Ishikawa (cell line): ENCODE data around the gene C1orf50.

Source experiments
- CEBPB ChIP-seq: IDR thresholded peaks from 2 replicates; pipeline ENCODE4 v1.6.1; 2012
- CREB1 ChIP-seq: IDR thresholded peaks from 2 replicates; pipeline ENCODE4 v1.6.1; 2012; ENCODE audit warnings: low read depth
- EGR1 ChIP-seq: IDR thresholded peaks from 2 replicates; pipeline ENCODE4 v1.6.1; 2012
- EP300 ChIP-seq: IDR thresholded peaks from 2 replicates; pipeline ENCODE4 v1.6.1; 2012; ENCODE audit warnings: borderline replicate concordance
- FOXM1 ChIP-seq: IDR thresholded peaks from 2 replicates; pipeline ENCODE4 v1.6.1; 2012; ENCODE audit warnings: low read depth, borderline replicate concordance
- NFIC ChIP-seq: IDR thresholded peaks from 2 replicates; pipeline ENCODE4 v1.6.1; 2012
- RAD21 ChIP-seq: IDR thresholded peaks from 2 replicates; pipeline ENCODE4 v1.6.1; 2012; ENCODE audit warnings: low read depth
- TAF1 ChIP-seq: IDR thresholded peaks from 2 replicates; pipeline ENCODE4 v1.6.1; 2012; ENCODE audit warnings: low read depth, mild to moderate bottlenecking
- TCF12 ChIP-seq: IDR thresholded peaks from 2 replicates; pipeline ENCODE4 v1.6.1; 2012; ENCODE audit warnings: low read depth
- TEAD4 ChIP-seq: IDR thresholded peaks from 2 replicates; pipeline ENCODE4 v1.6.1; 2012
- YY1 ChIP-seq: IDR thresholded peaks from 2 replicates; pipeline ENCODE4 v1.6.1; 2012; ENCODE audit warnings: low read depth
- ZBTB7A ChIP-seq: IDR thresholded peaks from 2 replicates; pipeline ENCODE4 v1.6.1; 2012; ENCODE audit warnings: low read depth
- TF ChIP-seq, protein P1 (sequence below): IDR thresholded peaks from 2 replicates; pipeline ENCODE4 v1.6.1; 2012
- TF ChIP-seq, protein P2 (sequence below): IDR thresholded peaks from 2 replicates; pipeline ENCODE4 v1.6.1; 2012; ENCODE audit warnings: low read depth, mild to moderate bottlenecking
- TF ChIP-seq, protein P3 (sequence below): IDR thresholded peaks from 2 replicates; pipeline ENCODE4 v1.6.1; 2012

C1orf50 gene

DNA sequence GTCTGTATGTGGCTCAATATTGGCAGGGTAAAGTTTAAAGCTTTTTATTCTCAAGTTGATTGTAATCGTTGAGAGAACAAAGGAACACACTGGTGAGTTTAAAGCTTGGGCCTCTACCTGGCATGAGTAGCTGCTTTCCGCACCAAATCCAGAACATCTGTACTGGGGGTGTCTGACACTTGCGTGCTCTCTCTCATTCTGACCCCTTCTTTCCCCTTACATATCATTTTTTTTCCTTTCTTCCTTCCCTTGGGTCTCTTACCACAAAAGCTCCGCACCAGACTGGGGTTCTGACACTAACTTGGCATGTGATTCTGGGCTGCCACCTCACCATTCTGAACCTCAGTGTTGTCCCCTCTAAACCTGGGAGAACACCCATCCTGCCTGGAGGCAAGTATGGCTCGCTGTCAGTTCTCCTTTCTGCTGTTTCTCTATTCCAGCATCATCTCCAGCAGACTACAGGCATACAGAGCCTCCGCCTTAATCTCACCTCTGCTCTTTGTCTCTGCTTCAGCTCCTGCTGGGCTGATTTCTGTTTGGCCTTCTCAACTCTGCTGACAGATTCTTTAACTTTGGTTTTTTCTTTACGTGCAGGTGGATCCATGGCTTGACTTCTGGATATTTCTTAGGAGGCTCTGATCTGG lies 49.0 kb downstream of the C1orf50 start:
- TF ChIP-seq FOXM1, result no peak
- TF ChIP-seq, protein P1, sequence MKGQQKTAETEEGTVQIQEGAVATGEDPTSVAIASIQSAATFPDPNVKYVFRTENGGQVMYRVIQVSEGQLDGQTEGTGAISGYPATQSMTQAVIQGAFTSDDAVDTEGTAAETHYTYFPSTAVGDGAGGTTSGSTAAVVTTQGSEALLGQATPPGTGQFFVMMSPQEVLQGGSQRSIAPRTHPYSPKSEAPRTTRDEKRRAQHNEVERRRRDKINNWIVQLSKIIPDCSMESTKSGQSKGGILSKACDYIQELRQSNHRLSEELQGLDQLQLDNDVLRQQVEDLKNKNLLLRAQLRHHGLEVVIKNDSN, result no peak
- TF ChIP-seq CEBPB, result no peak
- TF ChIP-seq TEAD4, result no peak
- no peak for TF ChIP-seq RAD21
- no peak for TF ChIP-seq NFIC
- TF ChIP-seq TCF12, result no peak
- TF ChIP-seq EP300, result no peak
- TF ChIP-seq EGR1, result no peak
- no peak for TF ChIP-seq CREB1
- TF ChIP-seq YY1, result no peak
- no peak for TF ChIP-seq ZBTB7A
- TF ChIP-seq, protein P2, sequence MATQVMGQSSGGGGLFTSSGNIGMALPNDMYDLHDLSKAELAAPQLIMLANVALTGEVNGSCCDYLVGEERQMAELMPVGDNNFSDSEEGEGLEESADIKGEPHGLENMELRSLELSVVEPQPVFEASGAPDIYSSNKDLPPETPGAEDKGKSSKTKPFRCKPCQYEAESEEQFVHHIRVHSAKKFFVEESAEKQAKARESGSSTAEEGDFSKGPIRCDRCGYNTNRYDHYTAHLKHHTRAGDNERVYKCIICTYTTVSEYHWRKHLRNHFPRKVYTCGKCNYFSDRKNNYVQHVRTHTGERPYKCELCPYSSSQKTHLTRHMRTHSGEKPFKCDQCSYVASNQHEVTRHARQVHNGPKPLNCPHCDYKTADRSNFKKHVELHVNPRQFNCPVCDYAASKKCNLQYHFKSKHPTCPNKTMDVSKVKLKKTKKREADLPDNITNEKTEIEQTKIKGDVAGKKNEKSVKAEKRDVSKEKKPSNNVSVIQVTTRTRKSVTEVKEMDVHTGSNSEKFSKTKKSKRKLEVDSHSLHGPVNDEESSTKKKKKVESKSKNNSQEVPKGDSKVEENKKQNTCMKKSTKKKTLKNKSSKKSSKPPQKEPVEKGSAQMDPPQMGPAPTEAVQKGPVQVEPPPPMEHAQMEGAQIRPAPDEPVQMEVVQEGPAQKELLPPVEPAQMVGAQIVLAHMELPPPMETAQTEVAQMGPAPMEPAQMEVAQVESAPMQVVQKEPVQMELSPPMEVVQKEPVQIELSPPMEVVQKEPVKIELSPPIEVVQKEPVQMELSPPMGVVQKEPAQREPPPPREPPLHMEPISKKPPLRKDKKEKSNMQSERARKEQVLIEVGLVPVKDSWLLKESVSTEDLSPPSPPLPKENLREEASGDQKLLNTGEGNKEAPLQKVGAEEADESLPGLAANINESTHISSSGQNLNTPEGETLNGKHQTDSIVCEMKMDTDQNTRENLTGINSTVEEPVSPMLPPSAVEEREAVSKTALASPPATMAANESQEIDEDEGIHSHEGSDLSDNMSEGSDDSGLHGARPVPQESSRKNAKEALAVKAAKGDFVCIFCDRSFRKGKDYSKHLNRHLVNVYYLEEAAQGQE, result no peak
- no peak for TF ChIP-seq TAF1

DNA sequence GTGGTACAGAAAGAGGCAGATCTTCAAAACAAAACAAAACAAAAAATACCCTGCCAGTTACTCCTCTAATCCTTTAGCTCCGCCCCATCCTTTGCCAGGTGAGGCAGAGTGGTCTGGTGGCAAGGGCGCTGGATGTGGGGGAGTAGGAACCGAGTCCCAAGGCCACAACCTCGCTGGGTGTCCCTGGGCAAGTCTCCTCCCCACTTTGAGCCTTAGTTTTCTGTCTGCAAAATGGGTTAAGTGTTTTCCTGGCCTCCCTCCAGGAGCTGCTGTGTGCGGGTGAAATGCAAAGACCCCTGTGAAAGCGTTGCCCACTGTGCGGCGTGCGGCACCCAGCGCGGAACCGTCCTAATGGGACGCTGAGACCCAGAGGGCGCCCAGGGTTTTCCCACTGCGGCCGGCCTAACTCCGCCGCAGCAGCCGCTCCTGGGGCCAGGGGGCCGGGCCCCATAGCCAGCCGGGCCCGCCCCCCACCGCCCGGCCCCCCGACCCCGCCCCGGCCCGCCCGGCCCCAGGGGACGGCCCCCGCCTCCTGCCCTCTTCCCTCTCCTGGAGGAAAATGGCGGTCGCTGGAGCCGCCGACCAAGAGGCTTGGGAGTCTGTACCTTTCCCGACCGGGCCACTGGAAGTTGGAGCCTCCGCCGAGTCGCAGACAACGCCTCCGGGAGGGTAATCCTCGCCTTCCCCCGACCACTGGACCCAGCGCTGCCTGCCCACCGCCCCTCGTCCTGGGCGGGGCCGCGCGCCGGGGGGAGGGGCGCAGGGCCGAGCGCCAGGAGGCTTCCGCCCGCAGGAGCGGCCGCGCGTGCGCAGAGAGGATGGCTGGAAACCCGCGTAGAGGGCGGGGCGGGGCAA lies 49.8 kb downstream of the C1orf50 start, which contains the start of the genes ERMAP and SVBP:
TSS of gene ERMAP (plus strand) at position 538 of the 855 bp plus-strand sequence. CDS start 13,327 bp downstream, outside the sequence.
TSS of gene SVBP (minus strand) at position 813 of the 855 bp plus-strand sequence. CDS start 853 bp downstream, outside the sequence.
- no peak for TF ChIP-seq EGR1
- TF ChIP-seq NFIC, result peak; percentile 50; the same call in 1 of the 2 replicates
- TF ChIP-seq YY1, result peak; percentile 87
- TF ChIP-seq, protein P3, sequence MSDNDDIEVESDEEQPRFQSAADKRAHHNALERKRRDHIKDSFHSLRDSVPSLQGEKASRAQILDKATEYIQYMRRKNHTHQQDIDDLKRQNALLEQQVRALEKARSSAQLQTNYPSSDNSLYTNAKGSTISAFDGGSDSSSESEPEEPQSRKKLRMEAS, result 0 out of 2 replicates have a peak, but pooled peaks have one; percentile 41
- peak; percentile 33; the same call in 1 of the 2 replicates for TF ChIP-seq ZBTB7A
- TF ChIP-seq TAF1, result peak; percentile 72

DNA sequence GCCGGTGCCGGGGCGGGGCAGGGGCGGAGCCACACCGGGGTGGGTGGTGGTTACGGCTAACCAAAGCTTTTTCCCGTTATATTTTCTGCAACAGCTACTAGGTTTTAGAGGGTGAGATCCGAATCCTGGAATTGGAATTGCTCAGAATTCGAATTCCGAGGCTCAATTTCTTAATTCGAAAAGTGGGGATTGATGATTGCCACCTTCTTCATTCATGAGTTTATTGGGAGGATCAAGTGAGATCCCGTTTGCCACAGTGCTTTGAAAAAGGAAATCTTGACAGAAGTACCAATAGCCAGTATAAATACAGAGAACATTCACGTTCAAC lies 50.4 kb downstream of the C1orf50 start:
- TF ChIP-seq YY1, result no peak
- TF ChIP-seq RAD21, result no peak
- TF ChIP-seq NFIC, result no peak
- no peak for TF ChIP-seq TEAD4
- TF ChIP-seq FOXM1, result no peak
- no peak for TF ChIP-seq CEBPB
- TF ChIP-seq ZBTB7A, result no peak
- TF ChIP-seq, protein P1, result no peak
- TF ChIP-seq TCF12, result no peak
- TF ChIP-seq CREB1, result no peak
- TF ChIP-seq, protein P3, result no peak
- no peak for TF ChIP-seq EGR1
- TF ChIP-seq TAF1, result no peak
- TF ChIP-seq EP300, result no peak
- TF ChIP-seq, protein P2, result no peak

DNA sequence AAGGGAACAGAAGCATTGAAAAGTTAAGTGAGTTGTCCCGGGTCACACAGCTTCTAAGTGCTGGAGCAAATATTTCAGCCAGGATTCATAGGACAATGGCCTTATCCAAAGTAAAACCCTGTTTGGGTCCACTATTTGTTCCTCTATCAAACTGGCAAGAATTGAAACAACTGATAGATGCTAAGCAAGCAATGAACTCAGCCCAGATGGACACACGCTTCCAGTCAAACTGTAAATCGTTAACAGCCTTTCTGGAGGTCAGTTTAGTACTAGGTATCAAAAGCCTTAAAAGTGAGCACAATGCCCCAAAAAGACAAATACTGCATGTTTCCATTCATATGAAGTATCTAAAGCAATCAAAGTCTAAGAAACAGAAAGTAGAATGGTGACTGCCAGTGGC lies 50.9 kb downstream of the C1orf50 start:
- no peak for TF ChIP-seq CREB1
- TF ChIP-seq EP300, result no peak
- no peak for TF ChIP-seq NFIC
- no peak for TF ChIP-seq YY1
- TF ChIP-seq CEBPB, result no peak
- TF ChIP-seq FOXM1, result no peak
- TF ChIP-seq TCF12, result no peak
- TF ChIP-seq TEAD4, result no peak
- TF ChIP-seq, protein P3, result no peak
- TF ChIP-seq, protein P2, result no peak
- TF ChIP-seq ZBTB7A, result no peak
- TF ChIP-seq EGR1, result no peak
- TF ChIP-seq, protein P1, result no peak
- no peak for TF ChIP-seq TAF1
- no peak for TF ChIP-seq RAD21
